ENCODE results near the gene CFAP210.

DNA sequence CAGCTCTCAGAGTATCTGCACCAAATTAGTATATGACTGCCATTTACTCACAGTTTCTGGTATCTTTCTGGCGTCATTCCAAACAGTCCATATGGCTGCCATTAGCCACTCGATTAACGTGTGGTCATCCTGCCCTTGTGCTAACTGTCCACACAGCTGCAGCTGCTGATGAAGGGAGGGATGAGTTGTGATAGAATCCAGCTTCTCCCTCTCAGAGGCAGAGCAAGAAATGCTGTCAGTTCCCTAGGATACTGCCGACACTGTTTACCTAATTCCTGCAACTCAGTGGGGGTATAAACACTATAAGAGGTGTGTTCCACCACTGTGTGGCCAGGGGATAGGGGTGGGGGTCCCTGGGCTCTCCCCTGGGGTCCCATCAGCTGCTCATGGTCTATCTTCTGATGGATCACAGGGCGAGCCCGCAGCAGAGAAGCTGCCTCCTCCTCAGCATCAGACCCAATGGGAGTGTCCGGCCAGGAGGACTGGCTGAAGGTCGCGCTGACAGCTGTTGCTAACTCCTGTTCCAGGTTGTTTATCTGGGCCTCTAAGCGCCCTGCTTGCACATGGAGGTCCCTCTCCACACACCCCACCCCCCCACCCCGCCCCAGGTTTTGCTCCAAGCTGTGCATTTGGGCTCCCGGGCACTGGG, 22.2 kb upstream of the CFAP210 start:
- TF ChIP-seq YY1 (tag by site-specific recombination; IDR thresholded peaks at IDR 0.05) (no peak), CTCF (tag by site-specific recombination; IDR thresholded peaks at IDR 0.05) (no peak), ZNF513 (tag by site-specific recombination; IDR thresholded peaks at IDR 0.05) (no peak), ZNF302 (tag by site-specific recombination; IDR thresholded peaks at IDR 0.05; ENCODE audit: low read depth) (no peak), ZNF561 (tag by site-specific recombination; IDR thresholded peaks at IDR 0.05; ENCODE audit: borderline replicate concordance) (no peak), ZNF433 (tag by site-specific recombination; IDR thresholded peaks at IDR 0.05; ENCODE audit: low read depth) (no peak), PBX3 (CRISPR knock-in tag; IDR thresholded peaks at IDR 0.05) (no peak), ZBTB21 (tag by site-specific recombination; IDR thresholded peaks at IDR 0.05) (no peak), ZNF626 (tag by site-specific recombination; IDR thresholded peaks at IDR 0.05) (no peak), ELK4 (IDR thresholded peaks at IDR 0.05; ENCODE audit: borderline replicate concordance, low read depth, low read length) (no peak), ZNF23 (tag by site-specific recombination; IDR thresholded peaks at IDR 0.05; ENCODE audit: borderline replicate concordance) (no peak), ZNF426 (tag by site-specific recombination; IDR thresholded peaks at IDR 0.05) (no peak), ZSCAN16 (tag by site-specific recombination; IDR thresholded peaks at IDR 0.05) (no peak), ZNF843 (tag by site-specific recombination; IDR thresholded peaks at IDR 0.05) (no peak)

All from HEK293 (cell line).